ENCODE data around the gene RETREG1. TPM values are rescaled to one million over a fixed set of nuclear protein-coding genes. Genes with fewer than 3 reads are reported as not detected.

RETREG1 gene
- total and polyA plus RNA-seq, 2 of the 13 experiments (the other 11 are each of a cell fraction or from before 2014, with no cell fraction given): 0.07 TPM; not detected in 1

GRCh38 chr5:16550316-16550952, 66.4 kb downstream of the RETREG1 start:
- no TSS peak for BruUV-seq (replicated peaks)
- in situ Hi-C loops (cut with HindIII; ENCODE audit: extremely low pct_ligation_motif_present, low pct_unique_long_range_greater_than_20kb): loop anchor here (5.0 kb wide), 1 partner anchor 63 kb away; no protein-coding TSS in a partner anchor
- POLR2A ChIA-PET: no interaction called here
- no peak for TF ChIP-seq TERF1 (CRISPR knock-in tag; IDR thresholded peaks at IDR 0.05)
- TF ChIP-seq SIX4 (CRISPR knock-in tag; IDR thresholded peaks at IDR 0.05): no peak
- peak; percentile 52 for TF ChIP-seq STAG1 (CRISPR knock-in tag; IDR thresholded peaks at IDR 0.05)
- no peak for TF ChIP-seq KAT2B (IDR thresholded peaks at IDR 0.05; ENCODE audit: borderline replicate concordance, low read depth, low read length)
- TF ChIP-seq XRCC5 (optimal IDR thresholded peaks at IDR 0.05; ENCODE audit: low read length): peak; percentile 58
- no peak for TF ChIP-seq ERF (CRISPR knock-in tag; IDR thresholded peaks at IDR 0.05)
- TF ChIP-seq CTCF (CRISPR knock-in tag; IDR thresholded peaks at IDR 0.05): peak; percentile 82
- TF ChIP-seq ZNF784 (CRISPR knock-in tag; IDR thresholded peaks at IDR 0.05; ENCODE audit: borderline replicate concordance): no peak
- peak; percentile 86 for TF ChIP-seq SMC3 (IDR thresholded peaks at IDR 0.05; ENCODE audit: low read length)
- TF ChIP-seq STAT6 (CRISPR knock-in tag; IDR thresholded peaks at IDR 0.05; ENCODE audit: borderline replicate concordance): no peak
- peak; percentile 54; the same call in 1 of the 2 replicates for TF ChIP-seq SP5 (CRISPR knock-in tag; IDR thresholded peaks at IDR 0.05; ENCODE audit: borderline replicate concordance, low read depth)
- TF ChIP-seq TCF7L2 (IDR thresholded peaks at IDR 0.05; ENCODE audit: low read depth, low read length): no peak
- no peak for TF ChIP-seq DNMT3B (CRISPR knock-in tag; conservative IDR thresholded peaks at IDR 0.05)
- TF ChIP-seq TFAP4 (IDR thresholded peaks at IDR 0.05; ENCODE audit: borderline replicate concordance, low read depth): 0 out of 2 replicates have a peak, but pooled peaks have one; percentile 45
- no peak for TF ChIP-seq ZNF768 (CRISPR knock-in tag; IDR thresholded peaks at IDR 0.05)
- TF ChIP-seq ZNF792 (CRISPR knock-in tag; IDR thresholded peaks at IDR 0.05): no peak
- no peak for TF ChIP-seq NFE2 (CRISPR knock-in tag; IDR thresholded peaks at IDR 0.05)
- no peak for TF ChIP-seq ZNF460 (CRISPR knock-in tag; IDR thresholded peaks at IDR 0.05; ENCODE audit: borderline replicate concordance)

More at GRCh38 chr5:16550316-16550952, 66.4 kb downstream of the RETREG1 start:
- WGBS (ENCODE audit: low lambda C conversion rate): 29% methylated on average over 7 of the region's 7 CpGs
- peaks cover 9% of the 10 kb centered on the region; the same call in 1 of the 2 replicates for H3K4me1 ChIP-seq (ENCODE audit: insufficient read depth, low read length)
- DNase-seq (ENCODE audit: low spot score) (peak; percentile 66), ATAC-seq (peak; percentile 88), FAIRE-seq (peak; percentile 80)
- H3K79me2 ChIP-seq (ENCODE audit: insufficient read depth, low read length): no peaks in the 10 kb centered on the region
- no peak overlapping the region for H3K4me2 ChIP-seq (ENCODE audit: low read depth, low read length)
- H3K36me3 ChIP-seq (replicated peaks in 1 of 2; ENCODE audit: control insufficient read depth in 1 of 2, insufficient read depth in 2 of 2, low read length in 2 of 2): no peaks in the 10 kb centered on the region
- CTCF ChIA-PET (ENCODE audit: low intra/inter-chr PET ratio, low total read pairs): interaction anchor here (1.1 to 1.5 kb wide), 2 partner anchors 61 to 389 kb away, joined by 3 to 11 read pairs; no protein-coding TSS in a partner anchor
- no peak overlapping the region for H2AFZ ChIP-seq (ENCODE audit: low read length)
- no peak overlapping the region for H3K27ac ChIP-seq (ENCODE audit: extremely low read length, insufficient read depth, low read length)
- H3K27me3 ChIP-seq (ENCODE audit: control insufficient read depth in 1 of 2, insufficient read depth in 2 of 2, low read length in 2 of 2): no peaks in the 10 kb centered on the region
- H4K20me1 ChIP-seq (ENCODE audit: insufficient read depth, low read length): no peaks in the 10 kb centered on the region
- H3K9me3 ChIP-seq (ENCODE audit: low read length): no peaks in the 10 kb centered on the region
- H3K9ac ChIP-seq (ENCODE audit: insufficient read depth, low read depth, low read length): no peak overlapping the region
- intact Hi-C loops (cut with micrococcal nuclease; ENCODE audit: unreplicated experiment): loop anchor here (1.0 kb wide), 2 partner anchors 61 to 85 kb away; partner anchors contain the start of gene ZNF622
- no peak overlapping the region for H3K4me3 ChIP-seq (replicated peaks in 1 of 3; ENCODE audit: insufficient read depth in 1 of 3, low read depth in 2 of 3, low read length in 3 of 3)

All from HepG2 (cell line).